Measurements from ENCODE around the gene CYP1A1.
A peak's percentile ranks its signal among the peaks of the same experiment; 100 is the strongest.
"Not testable (repeated sequence)": the region's sequence is repeated elsewhere in the genome, so short reads cannot be mapped to it uniquely, and the experiment has no call there.

CYP1A1 gene

GRCh38 chr15:74735305-74735704, 10.0 kb upstream of the CYP1A1 start:
- Histone ChIP-seq H3K27me3 (ENCODE audit: control insufficient read depth, insufficient read depth, low read length) (peaks cover 43% of the 10 kb centered on the region), H3K4me3 (ENCODE audit: low read depth, low read length) (no peak overlapping the region), H3K27ac (ENCODE audit: low read depth, low read length) (no peak overlapping the region)

GRCh38 chr15:74733269-74733668, 7.9 kb upstream of the CYP1A1 start:
- Histone ChIP-seq H3K27me3 (ENCODE audit: control insufficient read depth, insufficient read depth, low read length) (peaks cover 45% of the 10 kb centered on the region), H3K9ac (ENCODE audit: low read length) (no peak overlapping the region), H3K4me3 (ENCODE audit: low read depth, low read length) (no peak overlapping the region), H3K36me3 (ENCODE audit: control insufficient read depth, insufficient read depth, low read length) (no peaks in the 10 kb centered on the region), H3K4me1 (ENCODE audit: control insufficient read depth, insufficient read depth, low read length) (no peaks in the 10 kb centered on the region), H3K9me3 (ENCODE audit: control insufficient read depth, insufficient read depth, low read depth, low read length) (no peaks in the 10 kb centered on the region), H3K27ac (ENCODE audit: low read depth, low read length) (no peak overlapping the region)

More at GRCh38 chr15:74735305-74735704, 10.0 kb upstream of the CYP1A1 start:
- Histone ChIP-seq H3K4me1 (ENCODE audit: control insufficient read depth, insufficient read depth, low read length) (no peaks in the 10 kb centered on the region), H3K36me3 (ENCODE audit: control insufficient read depth, insufficient read depth, low read length) (no peaks in the 10 kb centered on the region), H3K9ac (ENCODE audit: low read length) (no peak overlapping the region), H3K9me3 (ENCODE audit: control insufficient read depth, insufficient read depth, low read depth, low read length) (no peaks in the 10 kb centered on the region)

- Histone ChIP-seq H3K9me3 (ENCODE audit: control insufficient read depth, insufficient read depth, low read depth, low read length) (peaks cover 2% of the 10 kb centered on the region; the same call in 1 of the 2 replicates), H3K4me1 (ENCODE audit: control insufficient read depth, insufficient read depth, low read length) (no peaks in the 10 kb centered on the region), H3K4me3 (ENCODE audit: low read depth, low read length) (no peak overlapping the region), H3K27me3 (ENCODE audit: control insufficient read depth, insufficient read depth, low read length) (peaks cover 47% of the 10 kb centered on the region), H3K9ac (ENCODE audit: low read length) (no peak overlapping the region), H3K36me3 (ENCODE audit: control insufficient read depth, insufficient read depth, low read length) (no peaks in the 10 kb centered on the region), H3K27ac (ENCODE audit: low read depth, low read length) (no peak overlapping the region)
Observed at GRCh38 chr15:74732846-74733245, 7.5 kb upstream of the CYP1A1 start.

GRCh38 chr15:74730619-74731316, 5.4 kb upstream of the CYP1A1 start:
- Histone ChIP-seq H3K4me3 (ENCODE audit: low read depth, low read length) (no peak overlapping the region), H3K4me1 (ENCODE audit: control insufficient read depth, insufficient read depth, low read length) (0 out of 2 replicates have a peak, but pooled peaks cover 3% of the 10 kb centered on the region), H3K36me3 (ENCODE audit: control insufficient read depth, insufficient read depth, low read length) (no peaks in the 10 kb centered on the region), H3K27me3 (ENCODE audit: control insufficient read depth, insufficient read depth, low read length) (peaks cover 56% of the 10 kb centered on the region), H3K27ac (ENCODE audit: low read depth, low read length) (no peak overlapping the region), H3K9me3 (ENCODE audit: control insufficient read depth, insufficient read depth, low read depth, low read length) (peaks cover 5% of the 10 kb centered on the region; the same call in 1 of the 2 replicates), H3K9ac (ENCODE audit: low read length) (no peak overlapping the region)

GRCh38 chr15:74729372-74729771, 4.0 kb upstream of the CYP1A1 start:
- not testable (repeated sequence) for H3K9ac ChIP-seq (ENCODE audit: low read length); H3K27ac ChIP-seq (ENCODE audit: low read depth, low read length); H3K4me3 ChIP-seq (ENCODE audit: low read depth, low read length); H3K36me3 ChIP-seq (ENCODE audit: control insufficient read depth, insufficient read depth, low read length); H3K9me3 ChIP-seq (ENCODE audit: control insufficient read depth, insufficient read depth, low read depth, low read length); H3K4me1 ChIP-seq (ENCODE audit: control insufficient read depth, insufficient read depth, low read length)
- peaks cover 57% of the 10 kb centered on the region for H3K27me3 ChIP-seq (ENCODE audit: control insufficient read depth, insufficient read depth, low read length)

- not testable (repeated sequence) for H3K9me3 ChIP-seq (ENCODE audit: control insufficient read depth, insufficient read depth, low read depth, low read length); H3K9ac ChIP-seq (ENCODE audit: low read length); H3K4me1 ChIP-seq (ENCODE audit: control insufficient read depth, insufficient read depth, low read length); H3K27ac ChIP-seq (ENCODE audit: low read depth, low read length); H3K36me3 ChIP-seq (ENCODE audit: control insufficient read depth, insufficient read depth, low read length); H3K4me3 ChIP-seq (ENCODE audit: low read depth, low read length)
- peaks cover 59% of the 10 kb centered on the region for H3K27me3 ChIP-seq (ENCODE audit: control insufficient read depth, insufficient read depth, low read length)
Observed at GRCh38 chr15:74728699-74729098, 3.4 kb upstream of the CYP1A1 start.

GRCh38 chr15:74727727-74728126, 2.4 kb upstream of the CYP1A1 start:
- H3K4me3 ChIP-seq (ENCODE audit: low read depth, low read length) = no peak overlapping the region
- H3K27ac ChIP-seq (ENCODE audit: low read depth, low read length) = no peak overlapping the region
- H3K27me3 ChIP-seq (ENCODE audit: control insufficient read depth, insufficient read depth, low read length) = peaks cover 56% of the 10 kb centered on the region
- no peaks in the 10 kb centered on the region for H3K36me3 ChIP-seq (ENCODE audit: control insufficient read depth, insufficient read depth, low read length)
- H3K9me3 ChIP-seq (ENCODE audit: control insufficient read depth, insufficient read depth, low read depth, low read length) = peaks cover 5% of the 10 kb centered on the region; the same call in 1 of the 2 replicates
- H3K4me1 ChIP-seq (ENCODE audit: control insufficient read depth, insufficient read depth, low read length) = peaks cover 12% of the 10 kb centered on the region; the same call in 1 of the 2 replicates
- no peak overlapping the region for H3K9ac ChIP-seq (ENCODE audit: low read length)

GRCh38 chr15:74726774-74727164, 1.4 kb upstream of the CYP1A1 start:
- Histone ChIP-seq H3K9ac (ENCODE audit: low read length) (no peak overlapping the region), H3K36me3 (ENCODE audit: control insufficient read depth, insufficient read depth, low read length) (no peaks in the 10 kb centered on the region), H3K27me3 (ENCODE audit: control insufficient read depth, insufficient read depth, low read length) (peaks cover 54% of the 10 kb centered on the region), H3K27ac (ENCODE audit: low read depth, low read length) (no peak overlapping the region), H3K9me3 (ENCODE audit: control insufficient read depth, insufficient read depth, low read depth, low read length) (peaks cover 5% of the 10 kb centered on the region; the same call in 1 of the 2 replicates), H3K4me1 (ENCODE audit: control insufficient read depth, insufficient read depth, low read length) (peaks cover 12% of the 10 kb centered on the region; the same call in 1 of the 2 replicates), H3K4me3 (ENCODE audit: low read depth, low read length) (peak overlapping the region; percentile 81)

- Histone ChIP-seq H3K36me3 (ENCODE audit: control insufficient read depth, insufficient read depth, low read length) (no peaks in the 10 kb centered on the region), H3K27ac (ENCODE audit: low read depth, low read length) (no peak overlapping the region), H3K4me3 (ENCODE audit: low read depth, low read length) (peak overlapping the region; percentile 81), H3K9me3 (ENCODE audit: control insufficient read depth, insufficient read depth, low read depth, low read length) (peaks cover 5% of the 10 kb centered on the region; the same call in 1 of the 2 replicates), H3K27me3 (ENCODE audit: control insufficient read depth, insufficient read depth, low read length) (peaks cover 55% of the 10 kb centered on the region), H3K4me1 (ENCODE audit: control insufficient read depth, insufficient read depth, low read length) (peaks cover 12% of the 10 kb centered on the region; the same call in 1 of the 2 replicates), H3K9ac (ENCODE audit: low read length) (peak overlapping the region; percentile 71)
Observed at GRCh38 chr15:74725845-74726773, 781 bp upstream of the CYP1A1 start.

- H3K9me3 ChIP-seq (ENCODE audit: control insufficient read depth, insufficient read depth, low read depth, low read length) = peaks cover 5% of the 10 kb centered on the region; the same call in 1 of the 2 replicates
- no peak overlapping the region for H3K27ac ChIP-seq (ENCODE audit: low read depth, low read length)
Observed at GRCh38 chr15:74724570-74725224, 631 bp downstream of the CYP1A1 start.

More at GRCh38 chr15:74724570-74725224, 631 bp downstream of the CYP1A1 start:
- Histone ChIP-seq H3K36me3 (ENCODE audit: control insufficient read depth, insufficient read depth, low read length) (no peaks in the 10 kb centered on the region), H3K4me3 (ENCODE audit: low read depth, low read length) (no peak overlapping the region), H3K27me3 (ENCODE audit: control insufficient read depth, insufficient read depth, low read length) (peaks cover 49% of the 10 kb centered on the region), H3K9ac (ENCODE audit: low read length) (no peak overlapping the region), H3K4me1 (ENCODE audit: control insufficient read depth, insufficient read depth, low read length) (peaks cover 12% of the 10 kb centered on the region; the same call in 1 of the 2 replicates)

Measured in HUES6 (cell line).